HG03135 (cell line): ENCODE measurements around the gene ZMYND11.
"Not testable (repeated sequence)": the region's sequence is repeated elsewhere in the genome, so short reads cannot be mapped to it uniquely, and the experiment has no call there.

Source experiments
- ATAC-seq: cut with Tn5 transposase; IDR thresholded peaks from one replicate; pipeline ENCODE4 v1.9.1; 2021; ENCODE audit warnings: mild to moderate bottlenecking, moderate library complexity; ENCODE audit not compliant: unreplicated experiment

ZMYND11 gene

DNA sequence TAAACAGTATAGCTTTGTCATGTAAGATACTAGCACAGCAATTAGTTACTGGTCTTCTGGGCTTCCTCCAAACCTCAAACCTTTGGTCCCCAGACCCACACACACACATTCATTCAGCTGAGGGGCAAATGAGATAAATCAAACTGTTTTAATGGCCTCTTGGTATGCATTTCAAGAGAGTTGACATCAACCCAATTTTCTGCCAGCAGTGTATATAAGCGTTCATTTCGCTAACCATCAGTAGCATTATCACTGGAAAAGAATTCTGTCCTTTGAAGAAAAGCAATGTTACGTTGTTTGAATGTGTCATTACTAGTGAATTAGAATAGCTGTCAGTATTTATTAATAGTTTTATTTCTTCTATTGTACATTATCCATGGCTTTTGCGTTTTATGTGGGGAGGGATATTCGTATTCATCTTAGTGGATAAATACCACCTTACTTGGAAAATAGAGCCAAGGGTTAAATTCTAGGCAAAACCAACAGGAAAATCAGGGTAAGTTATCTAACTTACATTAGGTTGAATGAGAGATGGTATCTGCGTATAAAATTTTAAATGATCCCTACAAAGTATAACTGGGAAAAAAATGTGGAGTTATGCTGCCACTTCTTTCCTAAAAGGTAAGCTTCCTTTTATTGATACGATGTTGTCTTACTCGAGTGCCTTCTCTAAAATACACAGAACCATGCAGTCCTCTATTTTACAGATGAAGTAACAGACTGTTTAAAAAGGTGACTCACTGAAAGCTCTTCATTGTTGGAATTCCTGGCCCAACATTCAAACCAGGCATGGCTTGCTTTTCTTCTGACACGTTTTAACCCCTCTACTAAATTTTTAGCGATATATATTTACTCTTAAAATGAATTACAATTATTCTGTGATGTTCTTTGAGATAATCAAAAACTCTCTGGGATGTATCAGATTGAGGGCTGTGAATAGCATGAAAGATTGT, 2.0 kb upstream of the ZMYND11 start:
- ATAC-seq, result no peak

DNA sequence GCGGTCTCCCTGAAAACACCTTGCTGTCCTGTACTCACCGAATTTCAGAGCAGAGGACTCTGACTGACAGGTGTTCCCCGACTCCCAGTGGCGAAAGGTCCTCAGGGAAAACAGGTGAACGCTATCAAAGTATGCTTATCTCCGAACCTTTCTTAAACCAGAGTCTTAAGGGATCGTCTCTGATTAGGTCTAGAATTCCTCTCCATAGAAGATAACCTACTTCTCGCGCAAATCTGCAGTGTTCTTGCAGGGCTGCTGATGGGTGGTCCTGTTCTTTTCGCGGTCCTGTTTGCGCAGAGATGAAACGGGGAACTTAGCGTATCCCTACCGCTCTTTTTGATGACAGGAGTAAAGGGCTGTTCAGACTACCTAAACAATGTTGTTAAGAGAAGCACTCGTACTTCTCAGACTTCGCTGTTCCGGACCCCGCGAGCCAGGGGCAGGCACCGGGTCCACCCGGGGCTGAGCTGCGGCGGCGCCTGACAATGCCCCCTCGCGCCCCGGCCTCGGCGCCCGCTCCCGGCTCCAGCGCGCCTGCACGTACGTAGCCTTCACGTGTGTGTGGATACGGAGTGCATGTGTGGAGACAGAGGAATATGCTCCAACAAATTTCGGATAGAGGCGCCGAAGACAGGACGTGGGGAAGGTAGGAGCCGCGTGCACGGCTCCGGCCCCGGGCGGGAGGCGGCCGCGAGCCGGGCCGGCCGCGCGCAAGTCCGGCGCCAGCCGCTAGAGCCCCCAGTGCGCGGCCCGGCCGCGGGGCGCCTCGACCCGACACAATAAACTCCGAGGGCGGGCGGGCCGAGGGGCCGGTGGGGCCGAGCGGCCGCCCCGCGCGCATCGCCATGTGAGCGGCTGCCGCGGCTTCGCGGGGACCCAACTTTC, 766 bp upstream of the ZMYND11 start:
- peak; percentile 43 for ATAC-seq

DNA sequence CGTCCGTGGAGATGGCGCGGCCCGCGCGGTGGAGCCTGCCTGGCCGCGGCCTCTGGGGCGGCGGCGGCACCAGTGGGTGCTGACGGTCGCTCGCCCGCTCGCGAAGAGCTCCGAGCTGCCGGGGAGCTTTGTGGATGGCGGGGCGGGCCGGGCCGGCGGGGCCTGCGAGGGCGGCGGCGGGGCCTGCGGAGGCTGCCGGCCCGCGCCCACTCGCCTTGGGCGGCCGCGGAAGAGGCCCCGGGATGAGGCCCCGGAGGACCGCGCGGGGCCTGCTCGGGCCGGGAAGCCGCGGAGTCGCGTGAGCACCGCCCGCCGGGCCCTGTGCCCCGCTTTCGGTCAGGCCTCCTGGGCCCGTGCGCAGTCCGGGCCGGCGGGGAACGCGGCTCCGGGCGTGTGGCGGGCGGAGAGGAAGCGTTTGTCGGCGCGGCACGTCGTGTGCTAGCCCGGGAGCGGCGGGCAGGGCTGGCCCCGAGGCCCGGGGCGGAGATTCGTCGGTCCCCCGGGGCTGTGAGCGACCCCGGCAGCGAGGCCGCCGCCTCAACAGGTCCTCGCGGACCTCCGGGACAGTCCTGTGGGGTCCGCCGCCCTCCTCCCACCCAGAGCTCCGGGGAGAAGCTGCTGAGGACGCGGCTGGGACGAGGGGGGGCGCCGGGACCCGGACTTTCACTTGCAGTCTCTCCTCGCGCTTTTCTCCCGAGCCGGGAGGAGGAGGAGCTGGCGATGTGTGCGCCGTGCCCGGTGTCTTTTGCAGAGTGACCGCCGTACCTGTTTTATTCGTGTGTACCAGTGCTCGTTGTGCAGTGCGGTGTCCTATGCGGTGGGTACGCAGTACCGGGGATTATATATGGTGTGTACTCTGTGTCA, 578 bp downstream of the ZMYND11 start:
- peak; percentile 32 for ATAC-seq

DNA sequence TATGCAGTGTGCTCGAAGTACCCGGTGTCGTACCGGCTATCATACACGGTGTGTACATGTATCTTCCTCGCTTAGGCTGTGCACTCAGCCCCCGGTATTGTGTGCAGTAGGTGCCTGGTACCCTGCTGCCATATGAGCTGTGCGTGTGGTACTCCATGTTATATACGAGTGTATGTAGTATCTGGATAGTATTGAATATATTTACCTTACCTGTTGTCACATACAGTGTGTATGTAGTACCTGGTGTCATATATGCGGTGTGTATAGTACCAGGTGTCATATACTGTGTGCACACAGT, 1.2 kb downstream of the ZMYND11 start:
- ATAC-seq, result no peak

DNA sequence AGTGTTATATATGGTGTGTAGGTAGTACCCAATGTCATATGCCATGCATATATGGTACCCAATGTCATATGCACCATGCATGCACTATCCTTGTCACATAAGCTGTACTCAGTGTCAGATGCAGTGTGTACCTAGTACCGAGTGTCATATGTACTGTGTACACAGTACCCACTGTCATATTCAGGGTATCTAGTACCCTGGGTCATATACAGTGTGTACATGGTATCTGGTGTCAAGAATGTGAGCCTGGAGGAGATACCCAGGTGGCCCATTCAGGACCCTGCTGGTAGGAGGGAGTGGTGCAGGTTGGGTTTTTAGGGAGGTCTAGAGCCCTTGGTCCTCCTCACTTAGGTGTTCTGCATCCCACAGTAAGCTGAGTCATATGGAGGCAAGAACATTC, 1.8 kb downstream of the ZMYND11 start:
- peak; percentile 29 for ATAC-seq

DNA sequence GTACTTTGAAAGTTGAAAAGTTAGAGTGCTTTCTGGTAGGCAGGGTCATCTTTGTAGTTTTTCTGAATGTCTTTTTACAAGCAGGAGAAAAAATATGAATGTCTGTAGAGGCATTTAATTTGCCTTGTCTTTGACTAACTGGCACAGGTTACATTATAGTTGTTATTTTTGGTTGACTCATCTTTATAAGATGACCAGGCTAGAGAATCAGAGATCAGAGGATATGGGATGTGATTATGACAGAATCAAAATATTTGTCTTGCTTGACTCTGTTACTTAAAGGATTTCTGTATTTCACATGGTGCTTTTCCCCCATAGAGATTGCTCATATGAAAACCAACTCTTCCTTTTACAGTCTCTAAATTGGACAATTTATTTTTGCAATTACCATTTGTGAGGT, 2.4 kb downstream of the ZMYND11 start:
- no peak for ATAC-seq

DNA sequence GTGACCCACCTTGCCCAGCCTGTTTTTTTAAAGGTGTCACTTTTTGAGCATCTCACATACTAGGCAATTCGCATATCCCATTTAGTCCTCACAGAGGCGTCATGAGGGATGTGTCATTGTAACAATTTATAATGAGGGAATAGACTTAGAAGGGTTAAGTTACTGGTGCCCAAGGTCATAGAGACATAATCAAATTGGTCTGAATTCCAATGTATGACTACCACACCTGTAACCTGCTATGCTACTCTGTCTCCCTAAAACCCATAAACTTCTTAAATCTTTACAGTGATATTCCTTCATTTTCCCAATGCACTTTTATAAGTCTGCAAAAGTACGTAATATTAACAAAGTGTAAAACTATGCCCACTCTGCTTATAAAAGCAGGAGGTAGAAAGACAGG, 7.1 kb downstream of the ZMYND11 start:
- no peak for ATAC-seq

DNA sequence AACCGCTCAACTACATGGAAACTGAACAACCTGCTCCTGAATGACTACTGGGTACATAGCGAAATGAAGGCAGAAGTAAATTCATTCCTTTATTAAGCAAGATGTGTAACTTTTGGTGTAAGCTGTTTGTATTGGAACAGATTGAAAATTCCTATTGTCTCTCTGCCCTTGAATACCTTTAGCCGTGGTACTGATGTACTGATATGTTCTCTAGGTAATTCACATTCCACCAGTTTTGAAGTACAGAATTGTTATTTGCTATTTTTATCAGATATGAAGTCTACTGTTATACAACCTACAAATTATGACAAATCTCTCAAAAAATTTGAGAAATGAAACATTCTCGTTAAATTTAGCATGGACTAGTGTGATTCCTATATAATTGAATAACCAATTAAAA, 17.7 kb downstream of the ZMYND11 start:
- ATAC-seq, result no peak

DNA sequence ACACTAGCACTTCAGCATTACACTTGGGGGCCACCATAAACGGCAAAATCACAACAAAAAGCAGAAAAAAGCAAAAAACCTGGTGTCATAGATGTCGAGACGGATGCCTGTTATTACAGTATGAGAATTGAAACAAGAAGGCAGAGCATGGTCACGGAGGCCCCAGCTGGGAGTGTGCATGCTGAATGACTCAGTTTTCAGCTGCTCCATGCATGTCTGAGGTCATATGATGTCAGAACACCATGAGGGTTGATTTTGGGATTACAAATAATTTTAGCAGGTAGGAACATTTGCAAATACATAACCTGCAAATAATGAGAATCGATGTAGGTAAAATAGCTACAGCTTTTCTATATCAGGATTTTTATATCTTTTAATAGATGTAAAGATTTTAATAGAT, 19.1 kb downstream of the ZMYND11 start:
- ATAC-seq, result no peak

DNA sequence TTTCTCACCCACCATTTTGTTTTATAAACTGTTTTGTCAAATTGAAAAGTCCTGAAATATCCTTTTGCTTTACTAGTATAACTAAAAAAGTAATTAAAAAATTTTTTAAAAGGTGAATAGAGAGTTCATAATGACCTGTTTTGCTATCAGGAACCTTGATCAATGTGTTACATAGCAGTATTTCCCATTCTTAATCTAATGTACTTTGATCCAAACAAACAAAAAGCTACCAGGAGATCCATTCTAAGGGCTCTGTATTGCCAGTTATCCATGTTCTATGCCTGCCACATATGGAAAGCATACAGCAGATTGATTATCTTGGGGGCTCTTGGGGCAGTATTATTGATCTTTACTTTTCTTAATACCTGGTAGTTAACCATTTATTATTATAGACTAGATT, 32.1 kb downstream of the ZMYND11 start:
- no peak for ATAC-seq

DNA sequence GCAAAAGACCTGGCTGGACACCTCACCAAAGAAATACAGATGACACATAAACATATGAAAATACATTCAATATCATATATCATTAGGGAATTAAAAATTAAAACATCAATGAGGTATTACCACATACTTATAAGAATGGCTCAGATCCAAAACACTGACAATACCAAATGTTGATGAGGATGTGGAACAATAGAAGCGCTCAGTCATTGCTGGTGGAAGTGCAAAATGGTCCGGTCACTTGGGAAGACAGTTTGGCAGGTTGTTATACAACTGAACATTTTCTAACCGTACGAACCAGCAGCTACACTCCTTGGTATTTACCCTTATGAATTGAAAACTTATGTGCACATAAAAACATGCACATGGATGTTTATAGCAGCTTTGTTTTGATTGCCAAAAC, 38.5 kb downstream of the ZMYND11 start:
- ATAC-seq, result no peak

DNA sequence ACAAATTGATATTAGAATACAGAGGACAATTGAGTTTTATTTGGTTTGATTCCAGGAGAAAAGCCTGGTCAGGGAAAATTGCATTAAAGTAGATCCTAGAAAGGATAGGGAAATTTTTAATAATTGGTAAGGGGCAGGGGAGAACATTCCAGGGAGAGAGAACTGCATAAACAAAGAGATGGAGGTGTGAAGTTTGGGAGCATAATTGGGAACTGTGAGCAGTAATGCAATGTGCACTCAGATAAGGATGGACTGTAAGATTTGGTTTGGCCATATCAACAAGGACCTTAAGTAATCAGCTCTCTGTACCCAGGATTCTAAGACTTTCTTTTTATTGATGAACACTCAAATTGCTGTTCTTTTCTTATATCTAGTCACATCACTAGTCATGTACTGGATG, 41.4 kb downstream of the ZMYND11 start:
- ATAC-seq, result no peak

DNA sequence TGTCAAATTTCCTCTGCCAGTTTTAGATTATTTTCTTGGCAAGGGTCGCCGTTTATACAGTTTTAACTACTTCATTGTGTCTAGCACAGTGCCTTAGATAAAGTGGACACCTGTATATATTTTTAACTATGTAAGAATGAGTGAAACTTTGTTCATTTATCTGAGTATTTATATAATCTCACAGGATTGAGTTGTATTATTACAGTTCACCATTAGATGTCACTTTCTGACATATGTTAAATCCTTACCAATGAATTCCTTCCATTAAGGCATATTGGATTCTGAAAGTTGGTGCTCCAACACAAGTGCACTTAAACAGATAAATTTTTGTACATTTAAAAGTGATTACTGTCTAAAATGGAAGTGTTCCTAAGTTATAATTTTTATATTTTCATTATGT, 43.0 kb downstream of the ZMYND11 start:
- ATAC-seq, result no peak

DNA sequence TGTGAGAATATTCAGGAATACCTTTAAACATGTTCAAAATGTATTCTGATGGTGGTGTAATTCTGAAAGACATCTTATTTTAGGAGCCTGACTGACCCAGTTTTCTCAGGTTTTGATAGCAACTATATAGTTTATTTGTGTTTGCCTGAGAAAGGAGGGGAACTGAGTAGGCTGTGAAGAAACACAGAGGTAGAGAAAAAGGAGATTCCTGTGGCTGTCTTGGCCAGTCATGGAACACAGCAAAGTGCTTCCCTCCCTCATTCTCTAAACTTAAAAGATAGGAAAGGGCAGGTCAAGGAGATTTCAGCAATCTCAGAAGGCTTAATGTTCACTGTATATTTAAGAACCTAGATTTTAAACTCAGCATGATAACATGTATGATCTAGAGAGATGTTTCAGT, 43.5 kb downstream of the ZMYND11 start:
- ATAC-seq, result no peak

DNA sequence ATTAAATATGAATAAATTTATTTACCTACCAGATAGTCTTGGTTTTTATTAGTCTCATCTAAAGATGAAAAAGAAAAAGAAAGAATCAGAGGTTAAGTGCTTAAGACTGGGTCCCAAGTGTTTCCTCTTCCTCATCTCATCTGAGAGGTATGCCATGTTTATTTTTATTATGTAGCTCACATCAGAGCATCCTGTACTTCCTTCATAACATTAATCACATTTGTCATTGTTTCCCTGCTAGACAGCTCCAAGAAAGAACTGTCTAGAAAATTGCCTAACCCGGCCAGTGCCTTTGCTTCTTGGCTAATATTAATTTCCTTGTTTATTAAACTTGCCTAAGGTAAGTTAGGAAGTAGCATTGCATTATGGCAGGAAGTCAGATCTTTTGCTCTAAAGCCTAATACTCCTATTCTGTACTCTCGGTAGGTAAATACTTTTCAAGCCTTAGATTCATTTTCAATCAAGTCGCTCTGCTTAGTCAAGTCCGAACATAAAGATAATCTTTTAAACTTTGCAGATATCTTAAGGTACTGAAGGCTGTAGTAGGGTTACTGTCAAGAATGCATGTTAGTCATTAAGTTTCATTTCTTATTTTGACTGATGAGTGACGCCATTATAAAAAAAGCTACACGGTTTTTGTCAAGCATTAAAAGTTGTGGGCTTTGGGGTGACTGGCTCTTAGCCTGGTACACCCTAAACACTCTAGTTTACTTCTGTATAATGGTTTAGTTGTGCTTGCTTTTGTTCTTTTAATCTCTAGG, 47.4 kb downstream of the ZMYND11 start:
- ATAC-seq, result no peak

DNA sequence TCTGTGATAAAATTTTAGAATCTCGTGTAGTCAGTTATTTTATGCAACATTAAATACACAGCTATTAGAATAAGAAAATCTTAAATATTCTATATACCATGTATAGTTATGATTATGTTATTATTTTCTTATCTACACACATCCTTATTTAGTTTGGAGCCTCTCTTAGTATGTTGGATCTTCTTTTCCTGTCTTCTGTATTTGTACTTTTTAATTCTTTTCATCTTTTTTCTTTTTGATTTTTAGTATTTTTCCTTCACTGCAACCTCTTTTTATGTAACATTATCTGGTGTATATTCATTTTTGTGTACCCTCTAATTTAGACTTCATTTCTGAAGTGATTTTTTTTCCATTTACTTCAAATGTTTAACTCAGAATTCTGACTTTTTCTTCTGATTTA, 48.9 kb downstream of the ZMYND11 start:
- ATAC-seq, result no peak

DNA sequence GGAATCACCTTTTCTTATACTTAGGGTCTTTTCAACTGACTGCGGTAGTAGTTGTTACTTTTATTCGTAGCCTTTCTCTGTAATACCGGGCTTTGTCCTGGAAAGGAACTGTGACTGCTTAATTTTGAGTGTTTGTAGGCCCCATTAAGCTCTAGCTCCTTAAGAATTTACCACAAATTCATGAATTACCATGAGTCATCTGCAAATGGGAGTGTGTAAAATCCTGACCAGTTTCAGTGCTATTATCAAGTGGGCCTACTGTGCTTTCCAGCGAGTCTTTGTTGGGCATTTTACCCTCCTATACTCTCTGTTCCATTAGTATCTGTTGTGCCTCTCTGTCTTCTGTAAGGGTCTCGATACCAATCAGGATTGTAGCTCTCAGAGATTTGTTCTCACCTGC, 49.7 kb downstream of the ZMYND11 start:
- no peak for ATAC-seq

DNA sequence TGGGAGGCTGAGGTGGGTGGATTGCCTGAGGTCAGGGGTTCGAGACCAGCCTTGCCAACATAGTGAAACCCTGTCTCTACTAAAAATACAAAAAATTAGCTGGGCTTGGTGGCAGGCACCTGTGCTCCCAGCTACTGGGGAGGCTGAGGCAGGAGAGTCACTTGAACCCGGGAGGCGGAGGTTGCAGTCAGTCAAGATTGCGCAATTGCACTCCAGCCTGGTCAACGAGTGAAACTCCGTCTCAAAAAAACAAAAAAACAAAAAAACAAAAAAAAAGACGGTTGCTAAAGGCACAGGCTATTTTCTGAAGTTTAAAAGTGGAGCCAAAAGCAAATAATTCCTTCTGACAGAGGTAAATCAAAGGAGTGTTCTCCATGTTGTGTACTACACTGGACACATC, 50.3 kb downstream of the ZMYND11 start:
- ATAC-seq, result not testable (repeated sequence)

DNA sequence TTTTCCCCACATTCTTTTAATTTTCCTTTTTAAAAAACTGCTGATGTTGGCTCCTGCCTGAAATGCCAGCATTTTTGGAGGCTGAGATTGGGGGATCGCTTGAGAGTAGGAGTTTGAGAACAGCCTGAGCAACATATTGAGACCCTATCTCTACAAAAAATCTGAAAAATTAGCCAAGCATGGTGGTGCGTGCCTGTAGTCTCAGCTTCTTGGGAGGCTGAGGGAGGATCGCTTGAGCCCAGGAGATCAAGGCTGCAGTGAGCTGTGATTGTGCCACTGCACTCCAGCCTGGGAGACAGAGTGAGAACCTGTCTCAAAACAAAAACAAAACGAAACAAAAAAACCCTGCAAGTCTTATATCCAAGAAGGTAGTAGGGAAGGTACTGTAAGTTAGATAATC, 51.7 kb downstream of the ZMYND11 start:
- ATAC-seq, result no peak

DNA sequence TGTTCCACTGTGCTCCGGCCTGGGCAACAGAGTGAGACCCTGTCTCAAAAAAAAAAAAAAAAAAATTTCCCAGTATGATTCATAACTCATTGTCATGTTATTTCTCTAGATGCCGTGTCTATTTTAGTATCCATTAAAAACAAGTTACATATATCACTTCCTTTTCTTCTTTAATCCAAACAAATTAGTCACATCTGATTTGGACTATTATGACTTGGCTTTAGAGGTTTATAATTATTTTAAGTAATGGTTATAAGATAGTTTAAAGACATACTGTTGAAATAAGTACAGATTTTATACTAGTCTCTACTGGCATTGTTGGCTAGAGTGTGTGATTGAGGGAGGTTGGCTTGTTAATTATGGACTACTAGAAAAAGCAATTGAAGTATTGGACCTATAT, 53.3 kb downstream of the ZMYND11 start:
- no peak for ATAC-seq
